ENCODE measurements around the gene TAS2R16.

The TAS2R16 gene

GRCh38 chr7:122995600-122995999 lies at the start of gene TAS2R16:
TAS2R16 (minus strand) TSS chr7:122995700; CDS start chr7:122995634, 66 bp downstream.
- no peak for DNase-seq

- no peak for DNase-seq
Observed at GRCh38 chr7:123043642-123044041, 48.1 kb upstream of the TAS2R16 start.

GRCh38 chr7:123041101-123041500 lies 45.6 kb upstream of the TAS2R16 start:
- DNase-seq, result no peak

- no peak for DNase-seq
Observed at GRCh38 chr7:123039269-123039668, 43.8 kb upstream of the TAS2R16 start.

- no peak for DNase-seq
Observed at GRCh38 chr7:123034106-123034505, 38.6 kb upstream of the TAS2R16 start.

- no peak for DNase-seq
Observed at GRCh38 chr7:123030631-123031030, 35.1 kb upstream of the TAS2R16 start.

GRCh38 chr7:123028339-123028738 lies 32.8 kb upstream of the TAS2R16 start:
- DNase-seq, result peak; percentile 2

GRCh38 chr7:123026251-123026650 lies 30.8 kb upstream of the TAS2R16 start:
- DNase-seq, result no peak

- DNase-seq, result no peak
Observed at GRCh38 chr7:123024989-123025758, 29.7 kb upstream of the TAS2R16 start.

- no peak for DNase-seq
Observed at GRCh38 chr7:123023126-123023525, 27.6 kb upstream of the TAS2R16 start.

- no peak for DNase-seq
Observed at GRCh38 chr7:123022576-123022975, 27.1 kb upstream of the TAS2R16 start.

GRCh38 chr7:123012435-123012834 lies 16.9 kb upstream of the TAS2R16 start:
- no peak for DNase-seq

GRCh38 chr7:123011766-123012369 lies 16.4 kb upstream of the TAS2R16 start:
- DNase-seq, result no peak

GRCh38 chr7:123004931-123005330 lies 9.4 kb upstream of the TAS2R16 start:
- DNase-seq, result no peak

GRCh38 chr7:123003539-123004126 lies 8.1 kb upstream of the TAS2R16 start:
- DNase-seq, result no peak

GRCh38 chr7:122989577-122989976 lies 5.9 kb downstream of the TAS2R16 start:
- DNase-seq, result no peak

- DNase-seq, result no peak
Observed at GRCh38 chr7:122989041-122989440, 6.5 kb downstream of the TAS2R16 start.

- DNase-seq, result no peak
Observed at GRCh38 chr7:122988333-122988732, 7.2 kb downstream of the TAS2R16 start.

GRCh38 chr7:122987463-122987862 lies 8.0 kb downstream of the TAS2R16 start:
- DNase-seq, result no peak

- no peak for DNase-seq
Observed at GRCh38 chr7:122984021-122984420, 11.5 kb downstream of the TAS2R16 start.

GRCh38 chr7:122983261-122983660 lies 12.2 kb downstream of the TAS2R16 start:
- DNase-seq, result no peak

- no peak for DNase-seq
Observed at GRCh38 chr7:122975341-122975740, 20.2 kb downstream of the TAS2R16 start.

GRCh38 chr7:122974229-122974628 lies 21.3 kb downstream of the TAS2R16 start:
- no peak for DNase-seq

- peak; percentile 16 for DNase-seq
Observed at GRCh38 chr7:122972056-122972455, 23.4 kb downstream of the TAS2R16 start.

All from eye (tissue), 1 donor.